ENCODE measurements around the gene SLC13A5.

SLC13A5 gene

DNA sequence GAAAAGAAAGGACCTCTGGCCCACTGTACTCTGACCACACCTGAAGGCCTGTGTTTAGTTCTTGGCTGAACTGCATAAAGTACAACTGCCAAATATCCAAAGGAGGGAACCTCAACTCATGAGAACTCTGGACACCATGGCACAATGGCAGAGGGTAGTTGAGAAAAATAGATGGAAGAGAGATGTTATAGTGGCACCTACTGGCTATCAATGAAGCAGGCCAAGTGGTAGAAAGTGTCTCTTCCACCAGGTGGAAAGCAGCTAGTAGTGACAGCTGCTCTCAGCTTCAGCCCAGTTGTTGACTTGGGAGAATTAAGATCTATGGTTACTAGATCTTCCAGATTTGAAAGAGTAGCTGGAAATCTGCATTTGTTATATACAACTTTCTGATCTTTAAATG, 65.0 kb downstream of the SLC13A5 start:
- DNase-seq (ENCODE audit: low read depth) = no peak
- no peak overlapping the region for H3K4me3 ChIP-seq (ENCODE audit: low read depth, low read length)

DNA sequence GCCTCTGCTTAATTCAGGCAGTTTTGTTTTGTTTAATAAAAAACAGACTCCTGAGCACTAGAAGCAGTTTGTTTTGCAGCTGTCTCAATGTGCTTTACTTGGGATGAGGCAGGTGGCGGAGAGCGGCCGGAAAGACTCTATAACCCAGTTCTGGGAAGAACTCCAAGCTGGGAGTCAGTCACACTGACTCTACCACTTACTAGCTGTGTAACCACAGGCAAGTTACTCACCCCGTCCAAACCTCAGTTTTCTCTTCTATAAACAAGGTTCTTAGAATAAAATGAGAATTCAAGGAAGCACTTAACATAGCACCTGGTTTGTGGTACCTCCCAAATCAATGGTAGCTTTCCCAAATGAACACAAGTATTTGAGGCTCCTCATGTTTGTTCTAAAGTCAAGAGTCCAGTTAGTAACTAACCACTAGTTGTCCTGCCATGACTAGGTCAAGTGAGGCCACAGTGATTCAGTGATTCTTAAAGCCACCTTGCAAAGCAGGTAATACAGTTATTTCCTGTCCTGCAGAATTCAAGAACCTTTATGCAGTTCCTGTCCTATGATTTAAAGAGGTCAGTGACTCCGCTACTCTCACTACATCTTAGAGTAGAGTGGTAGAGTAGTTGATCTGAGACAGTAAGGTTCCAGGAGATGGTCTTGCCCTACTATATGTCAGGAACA, 69.6 kb downstream of the SLC13A5 start:
- H3K4me3 ChIP-seq (ENCODE audit: low read depth, low read length) = no peak overlapping the region
- DNase-seq (ENCODE audit: low read depth) = no peak

DNA sequence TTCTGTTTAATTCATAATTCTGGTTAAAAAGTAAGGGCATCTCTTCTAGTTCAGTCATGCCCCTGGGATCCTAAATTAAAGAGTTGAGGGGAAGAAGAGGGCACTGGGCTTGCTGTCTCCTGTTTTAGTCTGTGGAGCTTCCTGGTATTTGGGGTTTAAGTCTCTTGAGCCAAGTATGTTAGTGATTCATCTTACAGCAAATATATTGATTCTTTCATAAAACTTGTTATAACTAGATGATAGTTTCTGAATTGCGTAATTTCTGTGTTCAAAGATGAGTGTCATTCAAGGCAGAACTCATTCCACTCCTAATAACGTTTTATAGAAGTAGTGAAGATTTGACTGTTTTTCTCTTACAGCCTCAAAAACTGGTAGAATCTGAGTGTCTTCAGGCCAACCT, 70.6 kb downstream of the SLC13A5 start:
- H3K4me3 ChIP-seq (ENCODE audit: low read depth, low read length) = no peak overlapping the region
- DNase-seq (ENCODE audit: low read depth) = no peak

- peak overlapping the region; percentile 96 for H3K4me3 ChIP-seq (ENCODE audit: low read depth, low read length)
- DNase-seq (ENCODE audit: low read depth) = no peak
These were observed 71.8 kb downstream of the SLC13A5 start for GRCh38 chr17:6641247-6641863.

DNA sequence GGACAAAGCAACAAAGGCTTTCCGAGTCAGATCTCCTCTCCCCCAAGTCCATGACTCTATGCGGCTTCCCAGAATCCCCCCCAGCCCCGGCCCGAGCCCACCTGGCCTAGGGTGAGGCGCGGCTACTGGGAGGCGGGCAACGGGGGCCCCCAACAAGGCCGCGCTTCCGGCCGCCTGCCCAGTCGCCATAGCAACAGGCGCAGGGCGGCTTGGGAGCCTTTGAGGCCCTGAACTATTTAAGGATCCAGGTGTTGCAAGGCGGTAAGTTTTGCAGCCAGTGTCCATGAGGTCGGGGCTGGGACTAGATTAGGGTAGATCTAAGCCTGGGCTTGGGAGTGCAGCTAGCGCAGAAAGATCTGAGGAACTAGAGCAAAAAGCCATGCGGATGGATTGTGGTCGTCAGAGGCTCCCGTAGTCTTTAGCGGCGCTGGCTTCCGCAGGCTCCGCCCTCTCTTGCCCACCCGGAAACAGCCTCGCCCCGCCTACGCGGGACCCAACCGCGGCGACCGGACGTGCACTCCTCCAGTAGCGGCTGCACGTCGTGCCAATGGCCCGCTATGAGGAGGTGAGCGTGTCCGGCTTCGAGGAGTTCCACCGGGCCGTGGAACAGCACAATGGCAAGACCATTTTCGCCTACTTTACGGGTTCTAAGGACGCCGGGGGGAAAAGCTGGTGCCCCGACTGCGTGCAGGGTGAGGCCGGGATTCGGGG, 72.5 kb downstream of the SLC13A5 start, which contains the start of the genes KIAA0753 and TXNDC17:
KIAA0753 (minus strand) TSS at position 176 of the 711 bp plus-strand sequence. CDS start 5,608 bp downstream, outside the sequence.
TXNDC17 (plus strand) TSS at position 525 of the 711 bp plus-strand sequence; CDS start at position 548, 23 bp downstream.
- H3K4me3 ChIP-seq (ENCODE audit: low read depth, low read length) = peak within 1 kb of the TSS; percentile 96
- DNase-seq (ENCODE audit: low read depth) = peak; percentile 65

DNA sequence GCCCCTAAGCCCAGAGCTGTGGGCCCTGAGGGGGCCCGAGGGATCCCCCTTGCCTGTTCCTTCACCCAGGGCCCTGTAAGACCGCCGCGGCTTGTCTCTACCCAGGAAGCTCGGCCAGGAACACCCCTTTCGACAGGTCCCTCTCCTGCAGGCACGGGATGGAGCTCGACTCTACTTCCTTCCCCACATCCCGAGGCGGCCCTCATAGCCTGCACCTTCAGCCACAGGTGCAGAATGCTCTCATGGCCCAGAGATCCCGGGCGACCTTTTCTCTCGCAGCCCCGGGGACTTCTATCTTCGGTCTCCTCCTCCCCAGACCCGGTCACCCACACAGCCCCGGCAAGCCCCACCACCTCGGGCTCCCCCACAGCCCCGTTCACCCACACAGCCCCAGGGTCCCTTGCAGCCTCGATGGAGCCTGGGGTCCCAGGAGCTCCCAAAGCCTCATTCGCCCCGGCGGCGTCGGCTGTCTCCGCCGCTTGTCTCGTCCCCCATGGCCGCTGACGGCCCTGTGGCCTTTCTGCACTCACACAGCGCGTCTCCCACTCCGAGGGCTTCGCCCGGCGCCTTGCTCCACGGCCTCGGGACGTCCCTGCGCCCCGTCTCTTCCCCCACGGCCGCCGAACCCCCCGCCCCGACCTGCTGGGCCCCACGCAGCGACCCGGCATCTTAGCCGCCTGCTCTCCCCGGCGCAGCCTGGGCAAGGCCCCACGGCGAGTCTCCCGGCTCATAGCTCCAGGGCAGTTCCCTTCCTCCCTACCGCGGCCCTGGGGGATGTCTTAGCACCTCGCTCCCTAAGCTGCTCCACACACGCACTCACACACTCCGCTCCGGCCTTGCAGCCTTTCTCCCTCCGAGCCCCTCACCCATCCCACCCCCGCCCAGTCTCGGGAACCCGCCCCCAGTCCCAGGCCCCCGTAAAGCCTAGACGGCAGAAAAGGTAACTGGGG, 73.3 kb downstream of the SLC13A5 start:
- DNase-seq (ENCODE audit: low read depth) = no peak
- peak overlapping the region; percentile 96 for H3K4me3 ChIP-seq (ENCODE audit: low read depth, low read length)

DNA sequence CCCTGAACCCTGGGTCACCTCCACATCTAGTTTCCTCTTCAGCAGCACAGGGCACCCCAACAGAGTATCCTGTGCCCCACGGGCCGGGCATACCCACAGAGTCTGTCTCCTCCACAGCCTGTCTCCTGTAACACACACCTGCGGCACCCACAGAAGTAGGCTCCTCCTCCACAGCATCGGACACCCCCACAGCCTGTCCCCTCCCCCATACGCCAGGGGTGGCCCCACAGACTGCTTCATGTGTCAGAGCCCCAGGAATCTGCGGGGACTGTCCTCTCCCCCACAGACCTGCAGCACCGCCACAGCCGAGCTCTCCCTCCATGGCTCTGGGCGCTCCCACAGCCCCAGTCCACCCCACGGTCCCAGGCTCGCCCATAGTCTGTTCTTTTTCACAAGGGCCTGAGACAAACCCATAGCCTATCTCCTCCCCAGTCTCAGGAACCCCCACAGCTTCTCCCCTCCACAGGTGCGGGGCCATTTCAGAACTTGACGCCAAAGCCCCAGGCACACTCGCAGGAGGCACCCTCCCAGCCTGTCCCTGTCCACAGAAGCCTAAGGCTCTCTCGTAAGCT, 74.1 kb downstream of the SLC13A5 start:
- peak overlapping the region; percentile 96 for H3K4me3 ChIP-seq (ENCODE audit: low read depth, low read length)
- DNase-seq (ENCODE audit: low read depth) = no peak

GRCh38 chr17:6638046-6638908, 74.9 kb downstream of the SLC13A5 start:
- DNase-seq (ENCODE audit: low read depth) = no peak
- peak overlapping the region; percentile 96 for H3K4me3 ChIP-seq (ENCODE audit: low read depth, low read length)

DNA sequence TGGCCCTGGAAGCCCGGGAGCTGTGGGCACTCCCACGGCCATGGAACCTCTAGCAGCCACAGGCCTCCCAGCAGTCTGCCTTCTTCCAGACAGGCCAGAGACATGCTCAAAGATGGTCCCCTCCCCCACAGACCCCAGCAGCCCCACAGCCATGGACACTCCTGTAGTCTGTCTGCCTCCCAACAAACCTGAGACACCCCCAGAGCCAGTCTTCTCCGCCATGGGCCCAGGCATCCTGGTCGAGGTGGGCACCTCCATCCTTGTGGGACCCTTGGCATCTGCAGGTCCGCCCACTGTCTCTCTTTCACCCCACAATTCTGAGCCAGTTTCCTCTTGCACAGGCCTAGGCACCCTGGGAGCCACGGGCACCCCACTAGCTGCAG, 75.7 kb downstream of the SLC13A5 start:
- H3K4me3 ChIP-seq (ENCODE audit: low read depth, low read length) = no peak overlapping the region
- DNase-seq (ENCODE audit: low read depth) = no peak

DNA sequence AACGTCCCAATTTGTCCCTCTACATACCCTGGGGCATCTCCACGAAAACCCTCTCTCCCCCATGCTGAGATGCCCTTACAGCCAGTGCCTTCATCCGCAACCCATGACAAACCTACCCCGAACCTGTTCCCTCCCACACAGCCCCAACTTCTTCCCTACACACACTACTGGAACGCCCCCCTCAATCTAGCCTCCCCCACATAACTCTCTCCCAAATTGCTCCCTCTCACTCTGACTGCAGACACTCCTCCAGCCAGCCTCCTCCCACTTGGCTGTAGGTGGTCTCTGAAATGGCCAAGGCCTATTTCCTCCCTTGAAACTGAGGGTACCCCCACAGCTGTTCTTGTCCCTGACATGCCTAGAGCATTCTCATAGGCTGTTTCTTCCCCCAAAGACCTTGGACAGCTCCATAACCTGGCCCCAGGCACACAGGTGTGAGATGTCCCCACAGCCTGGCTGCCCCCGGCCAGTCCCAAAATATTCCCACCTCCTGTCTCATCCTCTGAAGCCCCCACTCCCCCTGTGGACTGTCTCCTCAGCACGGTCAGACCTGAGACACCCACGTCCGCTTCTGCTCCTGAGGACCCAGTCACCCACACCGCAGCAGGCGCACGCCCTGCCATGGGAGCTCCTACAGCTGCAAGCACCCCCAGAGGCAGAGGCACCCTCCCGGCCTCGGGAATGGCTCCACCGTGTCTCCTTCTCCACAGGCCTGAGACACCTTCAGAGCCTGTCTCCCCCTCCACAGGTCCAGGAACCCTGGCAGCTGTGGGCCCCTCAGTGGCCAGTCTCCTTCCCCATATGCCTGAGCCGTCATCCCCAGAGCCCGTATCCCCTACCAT, 76.3 kb downstream of the SLC13A5 start:
- no peak for DNase-seq (ENCODE audit: low read depth)
- no peak overlapping the region for H3K4me3 ChIP-seq (ENCODE audit: low read depth, low read length)

DNA sequence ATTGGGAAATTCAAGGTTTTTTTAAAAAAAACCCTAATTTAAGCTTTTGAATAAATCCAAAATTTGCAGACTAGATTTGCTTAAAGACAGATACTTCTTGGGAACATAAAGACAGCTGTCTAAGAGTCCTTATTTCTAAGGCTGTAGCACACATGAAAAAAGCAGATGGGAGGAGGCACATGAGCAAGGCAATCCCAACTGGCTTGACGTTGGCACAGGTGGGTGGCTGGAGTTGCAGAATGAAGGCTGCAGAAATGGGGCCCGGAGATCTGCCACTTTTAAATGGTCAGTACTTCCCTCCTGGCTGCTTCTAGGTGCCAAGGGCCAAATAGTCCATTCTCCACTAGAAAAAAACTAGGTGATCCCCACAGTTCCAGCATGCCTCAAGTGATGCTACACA, 77.1 kb downstream of the SLC13A5 start:
- no peak for DNase-seq (ENCODE audit: low read depth)
- H3K4me3 ChIP-seq (ENCODE audit: low read depth, low read length) = no peak overlapping the region
